ENCODE results near the gene ALDH7A1.

Gene ALDH7A1

DNA sequence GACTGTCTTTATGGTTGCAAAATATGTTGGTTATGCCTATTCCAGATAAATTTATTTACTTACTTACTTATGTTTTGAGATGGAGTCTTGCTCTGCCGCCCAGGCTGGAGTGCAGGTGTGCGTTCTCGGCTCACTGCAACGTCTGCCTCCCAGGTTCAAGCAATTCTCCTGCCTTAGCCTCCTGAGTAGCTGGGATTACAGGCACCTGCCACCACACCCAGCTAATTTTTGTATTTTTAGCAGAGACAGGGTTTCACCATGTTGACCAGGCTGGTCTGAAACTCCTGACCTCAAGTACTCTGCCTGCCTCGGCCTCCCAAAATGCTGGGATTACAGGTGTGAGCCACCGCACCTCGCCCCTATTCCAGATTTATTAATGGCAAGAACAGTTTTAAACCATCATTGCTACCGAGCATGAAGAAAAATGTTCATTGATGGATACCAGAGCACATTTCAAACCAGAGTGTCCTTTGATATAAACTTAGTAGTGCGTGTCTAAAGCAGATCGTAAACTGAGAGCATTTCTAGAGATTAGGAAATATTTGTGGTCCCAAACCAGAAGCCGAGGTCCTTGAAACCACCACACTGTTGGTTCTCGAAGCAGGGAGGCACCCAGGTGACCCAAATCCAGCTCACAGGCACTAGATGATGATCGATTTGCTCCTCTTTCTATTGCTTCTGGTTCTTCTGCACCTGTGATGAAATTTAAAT is 86.6 kb downstream of the ALDH7A1 start:
- no peak for DNase-seq (ENCODE audit: low spot score)

DNA sequence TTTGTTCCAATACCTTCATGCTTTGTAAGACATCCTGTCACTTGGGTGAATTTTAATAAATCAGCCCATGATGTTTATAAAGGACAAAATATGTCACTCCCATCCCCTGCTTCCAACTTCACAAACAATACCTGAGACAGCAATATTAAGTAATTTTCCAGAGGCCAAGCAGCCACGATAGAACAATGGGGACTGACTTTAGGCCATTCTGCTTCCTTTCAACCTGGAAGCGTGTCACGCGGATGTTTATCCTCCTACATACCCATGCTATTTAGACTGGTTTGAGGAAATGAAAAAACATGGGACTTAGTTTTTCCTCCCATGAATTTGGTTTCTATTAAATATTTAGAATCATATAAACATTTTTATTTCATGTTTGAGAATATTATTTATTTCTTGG is 88.9 kb downstream of the ALDH7A1 start:
- DNase-seq (ENCODE audit: low spot score): no peak

DNA sequence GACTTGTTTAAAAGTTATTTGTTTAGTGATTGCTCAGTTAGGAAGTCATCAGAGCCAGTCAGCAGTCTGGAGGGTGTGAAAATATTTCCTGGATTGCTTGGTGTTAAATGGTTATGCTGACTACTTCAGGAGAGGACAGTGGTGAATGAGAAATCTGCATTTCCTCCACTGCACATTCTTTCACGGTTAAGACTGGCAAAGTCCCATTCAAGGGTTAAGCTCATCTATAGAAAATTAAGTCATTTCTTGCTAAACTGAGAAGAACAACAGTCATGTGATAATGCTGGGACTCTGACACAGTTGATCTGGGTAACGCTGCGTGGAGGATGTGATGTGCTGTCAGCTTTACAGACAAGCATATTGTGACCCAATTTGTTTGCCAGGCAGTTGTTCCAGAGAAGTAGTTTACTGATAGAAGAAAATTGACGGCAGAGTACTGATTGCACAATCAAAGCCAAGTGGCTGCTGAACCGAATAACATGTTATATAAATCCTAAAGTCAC is 91.4 kb downstream of the ALDH7A1 start:
- no peak for DNase-seq (ENCODE audit: low spot score)

DNA sequence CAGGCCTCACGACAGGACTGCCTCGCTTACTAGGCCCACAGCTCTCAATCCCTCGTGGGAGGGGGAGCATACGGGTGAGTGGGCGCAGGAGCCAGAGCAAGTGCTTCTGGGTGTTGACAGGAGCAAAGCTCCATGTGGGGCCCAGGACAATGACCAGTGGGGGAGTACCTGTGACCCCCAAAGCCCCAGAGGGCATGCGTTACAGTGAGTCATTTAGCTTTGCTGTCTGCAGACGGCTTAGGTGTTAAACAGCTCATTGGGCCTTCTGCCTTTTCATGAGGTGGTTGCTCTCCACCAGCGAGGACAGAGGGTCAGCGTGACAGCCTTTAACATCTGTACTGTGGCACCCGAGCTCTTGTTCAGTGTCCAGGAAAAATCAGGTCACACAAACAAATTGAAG is 93.6 kb downstream of the ALDH7A1 start:
- no peak for DNase-seq (ENCODE audit: low spot score)

DNA sequence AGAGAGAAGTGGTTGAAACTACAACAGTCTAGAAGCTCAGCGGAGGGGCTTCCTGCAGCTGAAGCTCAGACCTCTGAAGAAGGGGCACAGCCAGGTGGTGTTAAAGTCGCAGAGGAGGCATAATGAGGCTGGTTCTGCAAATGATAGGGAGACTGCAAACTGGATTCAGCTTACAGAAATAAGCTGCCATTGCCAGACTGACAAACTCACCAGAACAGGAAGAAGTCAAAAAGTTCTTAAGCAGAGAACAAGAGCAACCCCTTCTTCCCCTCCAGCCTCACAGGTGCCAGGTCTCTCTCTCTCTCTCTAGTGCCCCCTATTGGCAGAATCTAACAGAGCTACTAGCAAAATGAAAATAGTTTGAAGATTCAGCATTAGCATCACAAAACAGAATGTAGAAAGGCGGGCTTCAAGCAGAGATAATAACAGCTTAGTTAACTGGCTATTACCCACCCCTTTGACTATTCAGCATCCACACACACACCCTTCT is 95.1 kb downstream of the ALDH7A1 start:
- peak; percentile 20 for DNase-seq (ENCODE audit: low spot score)

DNA sequence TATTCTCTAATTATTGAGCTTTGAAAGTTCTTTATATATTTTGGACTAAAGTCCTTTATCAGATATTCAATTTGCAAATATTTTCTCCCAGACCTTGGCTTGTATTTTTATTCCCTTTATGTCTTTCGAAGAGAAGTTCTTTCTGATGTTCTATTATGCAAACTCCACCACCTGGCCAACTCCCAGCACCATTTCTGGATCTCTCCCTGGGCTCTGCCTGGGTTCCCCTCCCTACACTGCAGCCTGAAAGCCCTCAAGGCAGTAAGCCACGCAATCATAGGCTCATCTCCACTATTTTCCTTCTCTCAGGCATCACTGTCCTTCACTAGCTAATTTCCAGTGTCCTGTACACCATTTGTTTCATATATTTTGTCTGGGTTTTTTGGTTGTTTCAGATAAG is 95.7 kb downstream of the ALDH7A1 start:
- no peak for DNase-seq (ENCODE audit: low spot score)

DNA sequence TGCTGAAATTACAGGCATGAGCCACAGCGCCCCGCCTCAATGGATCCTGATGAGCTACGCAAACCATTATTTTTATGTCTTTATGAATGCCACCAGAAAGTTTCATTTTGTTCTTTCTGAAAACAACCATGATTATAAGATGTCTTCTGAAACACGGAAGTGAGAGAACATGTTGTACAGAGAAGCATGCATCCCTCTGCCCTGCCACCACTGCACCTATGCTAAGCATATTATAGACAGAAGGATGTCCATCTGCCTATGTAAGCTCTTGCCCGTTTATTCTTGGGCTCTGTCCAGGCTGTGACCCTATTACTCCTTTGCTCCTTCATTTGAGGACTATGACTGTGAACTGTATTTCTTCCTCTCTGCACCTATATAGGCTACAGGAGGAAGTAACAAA is 97.5 kb downstream of the ALDH7A1 start:
- DNase-seq (ENCODE audit: low spot score): no peak

DNA sequence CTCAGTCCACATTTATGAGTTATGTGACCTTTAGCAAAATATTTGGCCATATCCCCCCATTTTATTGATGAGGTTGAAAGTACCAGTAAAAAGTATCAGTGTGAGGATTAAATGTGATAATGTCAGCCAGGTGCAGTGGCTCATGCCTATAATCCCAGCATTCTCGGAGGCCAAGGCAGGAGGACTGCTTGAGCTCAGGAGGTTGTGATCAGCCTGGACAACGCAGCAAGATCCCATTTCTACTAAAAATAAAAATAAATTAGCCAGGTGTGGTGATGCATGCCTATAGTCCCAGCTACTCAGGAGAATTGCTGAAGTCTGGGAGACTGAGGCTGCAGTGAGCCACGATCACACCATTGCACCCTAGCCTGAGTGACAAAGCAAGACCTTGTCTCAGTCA is 100.6 kb downstream of the ALDH7A1 start:
- no peak for DNase-seq (ENCODE audit: low spot score)

DNA sequence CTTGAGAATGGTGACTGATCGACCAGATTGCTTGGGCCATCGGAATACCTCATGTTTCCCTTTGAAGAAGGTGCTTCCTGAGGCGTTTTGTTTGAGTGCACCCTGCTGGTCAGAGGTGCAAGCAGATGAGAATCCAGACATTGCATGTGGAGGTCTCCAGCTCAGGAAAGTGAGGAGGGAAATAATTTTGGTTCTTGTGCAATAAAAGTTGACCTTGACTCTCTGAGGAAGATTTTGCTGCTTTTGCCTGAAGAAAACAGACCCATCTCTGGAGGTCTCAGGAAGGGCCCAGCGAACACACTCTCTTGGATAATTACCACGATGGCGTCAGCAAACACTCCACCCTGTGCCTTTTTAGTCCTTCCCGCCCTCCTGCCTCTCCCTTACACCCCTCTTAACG is 102.1 kb downstream of the ALDH7A1 start:
- peak; percentile 21 for DNase-seq (ENCODE audit: low spot score)

DNA sequence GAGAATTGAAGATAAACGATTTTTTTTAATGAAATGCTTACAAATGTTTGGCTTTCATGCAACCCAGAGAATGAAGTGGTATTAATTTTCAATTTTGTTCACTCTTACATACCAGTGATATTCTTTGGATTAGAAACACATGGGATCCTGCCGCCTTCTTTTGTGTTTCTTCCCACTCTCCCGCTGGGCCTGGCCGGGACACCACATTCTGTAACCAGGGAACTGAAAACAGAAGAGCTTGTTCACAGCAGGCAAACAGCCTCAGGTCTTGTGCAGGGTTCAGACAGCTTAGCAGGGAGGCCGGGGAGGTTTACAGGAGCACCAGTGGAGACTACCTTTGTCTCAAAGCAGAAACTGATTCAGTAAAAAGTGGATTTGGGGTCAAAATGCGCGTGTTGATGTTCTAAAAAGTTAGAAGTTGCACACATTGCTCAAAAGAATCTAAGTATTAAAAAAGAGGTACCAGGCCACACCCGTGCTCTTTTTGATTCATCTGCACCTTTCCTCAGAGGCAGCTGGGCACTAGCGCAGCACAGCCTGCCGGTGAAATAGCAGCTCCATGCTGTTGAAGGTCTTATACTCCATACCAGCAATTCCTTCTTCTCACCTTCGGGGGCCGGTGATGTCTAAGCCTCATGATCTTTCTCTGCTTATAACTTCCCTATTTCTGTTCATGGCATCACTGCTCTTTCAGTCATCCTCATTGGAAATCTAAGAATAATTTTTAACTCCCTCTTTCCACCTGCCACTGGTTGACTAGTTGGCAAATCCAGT is 104.7 kb downstream of the ALDH7A1 start:
- DNase-seq (ENCODE audit: low spot score): peak; percentile 9

DNA sequence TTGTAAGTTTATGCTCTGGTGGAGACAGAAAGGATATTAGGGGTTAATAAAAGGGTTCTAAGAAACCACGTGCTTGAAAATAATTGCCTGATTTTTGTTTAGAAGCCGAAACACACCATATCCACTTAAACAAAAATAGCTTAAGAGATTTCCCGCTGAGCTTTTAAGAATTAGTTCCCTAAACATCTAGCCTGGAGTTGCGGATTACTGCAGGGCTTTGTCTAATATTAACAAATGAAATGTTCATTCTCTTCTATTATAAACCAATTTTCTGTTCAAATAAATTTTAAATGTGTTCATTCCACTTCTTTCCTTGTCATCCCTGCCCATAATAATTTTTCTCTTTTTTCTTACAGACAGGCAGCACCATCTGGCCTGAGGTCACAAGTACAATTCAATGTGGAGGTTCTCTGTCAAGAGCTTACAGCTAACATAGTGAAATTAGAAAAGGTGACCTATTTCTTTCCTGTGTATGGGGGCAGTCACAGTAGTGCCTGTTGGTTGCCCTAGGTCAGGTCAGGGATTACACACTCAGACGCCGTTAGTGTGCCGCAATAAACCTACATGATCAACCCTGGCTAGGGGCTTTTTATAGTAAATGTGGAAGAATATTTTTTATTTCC is 106.5 kb downstream of the ALDH7A1 start:
- DNase-seq (ENCODE audit: low spot score): no peak

DNA sequence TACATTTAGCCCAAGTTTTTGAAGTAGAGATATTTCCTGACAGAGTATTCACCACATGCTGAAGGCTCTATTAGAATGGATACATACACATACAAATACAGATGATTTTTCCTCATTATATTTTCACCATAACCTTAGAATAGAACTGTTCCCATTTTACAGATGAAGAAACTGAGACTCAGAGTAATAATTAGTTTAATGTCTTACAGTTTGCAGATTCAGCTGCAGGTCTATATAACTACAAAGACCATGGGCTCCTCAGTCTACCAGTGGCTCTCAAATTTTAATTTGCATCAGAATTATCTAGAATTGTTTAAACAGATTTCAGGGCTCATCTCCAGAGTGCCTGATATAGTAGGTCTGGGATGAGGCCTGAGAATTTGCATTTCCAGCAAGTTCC is 107.4 kb downstream of the ALDH7A1 start:
- DNase-seq (ENCODE audit: low spot score): no peak

DNA sequence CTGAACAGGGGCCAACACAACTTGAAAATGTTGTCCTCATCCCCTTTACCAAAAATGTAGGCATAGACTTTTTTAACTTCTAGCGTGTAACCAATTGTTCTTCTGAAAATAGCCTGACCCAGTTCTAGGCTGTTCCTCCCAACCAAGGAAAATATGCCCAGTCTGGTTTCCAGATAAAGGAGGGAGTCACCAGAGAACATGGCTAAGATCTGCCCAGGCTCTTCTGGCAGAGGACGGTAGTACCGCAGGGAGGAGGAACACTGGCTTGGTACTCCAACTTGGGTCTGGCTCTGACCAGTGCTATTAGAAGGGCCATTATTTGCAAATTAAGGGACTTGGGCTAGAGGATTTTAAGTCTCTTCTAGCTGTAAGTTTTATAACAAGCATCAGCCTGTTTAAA is 108.7 kb downstream of the ALDH7A1 start:
- DNase-seq (ENCODE audit: low spot score): no peak

DNA sequence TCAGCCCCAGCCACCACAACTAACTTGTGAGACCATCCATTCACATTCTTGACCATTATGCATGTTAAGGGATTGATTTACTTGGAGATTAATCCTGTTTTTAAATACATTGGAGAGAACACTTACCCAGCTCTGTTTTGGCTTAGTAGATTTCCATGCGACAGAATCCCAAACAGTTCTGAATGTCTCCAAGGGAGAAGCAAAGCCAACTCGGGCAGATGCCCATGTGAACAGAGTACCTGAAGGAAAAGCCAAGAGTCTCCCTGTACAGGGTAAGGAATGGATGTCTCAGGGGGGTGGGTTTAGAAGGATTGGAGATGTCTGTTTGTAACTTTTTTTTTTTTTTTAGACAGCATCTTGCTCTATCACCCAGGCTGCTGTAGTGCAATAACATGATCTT is 110.8 kb downstream of the ALDH7A1 start:
- DNase-seq (ENCODE audit: low spot score): no peak

DNA sequence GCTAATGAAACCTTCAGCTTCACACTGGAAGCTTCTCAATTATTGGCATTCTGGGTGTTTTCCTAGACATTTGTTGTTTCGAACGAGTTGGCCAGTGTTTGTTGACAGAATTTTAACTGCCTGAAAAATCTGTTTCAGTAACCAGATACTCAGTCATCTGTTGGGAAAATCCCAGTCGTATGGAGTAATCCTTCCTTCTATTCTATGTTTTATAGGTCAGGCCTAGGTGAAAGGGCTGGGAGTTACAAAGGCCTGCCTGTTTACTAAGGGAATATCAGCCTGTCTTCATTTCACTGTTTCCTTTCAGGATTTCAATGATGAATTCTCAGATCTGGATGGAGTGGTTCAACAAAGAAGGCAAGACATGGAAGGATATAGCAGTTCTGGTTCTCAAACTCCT is 111.9 kb downstream of the ALDH7A1 start:
- no peak for DNase-seq (ENCODE audit: low spot score)

DNA sequence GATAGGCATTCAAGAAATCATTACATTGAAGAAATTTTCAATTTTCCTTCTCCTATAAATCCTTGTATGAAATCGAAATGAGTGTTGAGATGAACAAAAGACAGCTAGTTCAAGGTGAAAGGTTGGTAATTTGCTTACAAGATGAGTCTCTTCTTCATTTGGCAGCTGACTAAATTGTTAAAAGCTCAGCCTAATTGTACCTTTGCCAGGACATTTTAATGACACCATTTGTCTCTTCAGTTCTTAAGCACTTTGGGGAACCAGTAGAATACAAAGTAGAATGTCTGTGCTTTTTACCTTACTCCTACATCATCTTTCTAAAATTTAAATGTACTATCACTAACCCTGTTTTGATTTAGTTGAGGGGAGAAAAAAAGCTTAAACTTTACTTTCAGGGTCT is 112.4 kb downstream of the ALDH7A1 start:
- DNase-seq (ENCODE audit: low spot score): no peak

DNA sequence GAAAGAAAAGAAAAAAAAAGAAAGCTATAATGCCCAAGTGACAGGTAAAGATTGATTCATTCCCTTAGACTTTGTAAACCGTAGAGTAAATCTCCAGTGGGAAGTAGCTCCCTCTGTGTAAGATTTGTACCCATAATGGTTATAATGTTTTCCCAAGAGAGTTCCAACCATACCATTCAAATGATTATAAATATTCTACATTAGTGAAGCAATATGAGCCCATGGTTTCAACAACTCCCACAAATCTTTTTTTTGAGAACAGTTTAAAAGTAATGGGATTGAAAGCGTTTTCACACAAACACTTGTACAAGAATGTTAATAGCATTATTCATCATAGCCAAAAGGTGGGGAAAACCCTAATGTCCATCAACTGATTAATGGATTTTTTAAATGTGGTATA is 113.8 kb downstream of the ALDH7A1 start:
- DNase-seq (ENCODE audit: low spot score): no peak

All from SW480 (cell line).